Embryonic facial prominence (tissue), 1 donor: ENCODE measurements around the gene CEACAM6.
"Not testable (repeated sequence)": the region's sequence is repeated elsewhere in the genome, so short reads cannot be mapped to it uniquely, and the experiment has no call there.

Source experiments
- DNase-seq: peaks from one replicate; pipeline ENCODE4 v3.0.0-alpha.2; 2016; ENCODE audit errors: extremely low spot score

CEACAM6 gene

DNA sequence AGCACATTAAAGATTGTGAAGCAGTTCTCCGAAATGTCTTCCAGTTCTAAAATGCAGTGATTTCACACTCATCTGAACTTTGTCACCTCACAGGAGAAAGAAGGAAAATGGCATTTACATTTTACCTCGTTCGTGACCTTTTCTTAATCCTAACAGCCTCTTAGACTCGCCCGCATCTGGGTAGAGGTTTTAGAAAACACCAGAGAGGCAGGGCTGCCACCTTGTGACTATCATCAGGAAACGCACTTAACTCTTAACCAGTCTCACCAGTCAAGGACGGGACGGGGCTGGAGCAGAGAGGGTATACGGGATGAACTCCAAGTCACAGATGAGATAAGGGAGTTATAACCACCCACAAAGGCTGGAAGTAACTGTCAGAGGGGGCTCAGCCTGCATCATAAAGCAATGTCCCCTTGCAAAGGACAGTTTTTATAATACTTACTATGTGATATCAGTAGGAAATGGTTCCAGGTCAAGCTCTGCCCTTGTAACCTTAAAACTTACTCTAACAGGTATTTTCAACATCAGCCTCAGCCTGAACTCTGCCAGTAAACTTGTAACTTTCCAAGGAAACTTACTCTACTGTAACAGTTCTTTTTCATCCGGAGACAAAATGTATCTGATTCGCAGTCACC is 8.6 kb upstream of the CEACAM6 start:
- no peak for DNase-seq

DNA sequence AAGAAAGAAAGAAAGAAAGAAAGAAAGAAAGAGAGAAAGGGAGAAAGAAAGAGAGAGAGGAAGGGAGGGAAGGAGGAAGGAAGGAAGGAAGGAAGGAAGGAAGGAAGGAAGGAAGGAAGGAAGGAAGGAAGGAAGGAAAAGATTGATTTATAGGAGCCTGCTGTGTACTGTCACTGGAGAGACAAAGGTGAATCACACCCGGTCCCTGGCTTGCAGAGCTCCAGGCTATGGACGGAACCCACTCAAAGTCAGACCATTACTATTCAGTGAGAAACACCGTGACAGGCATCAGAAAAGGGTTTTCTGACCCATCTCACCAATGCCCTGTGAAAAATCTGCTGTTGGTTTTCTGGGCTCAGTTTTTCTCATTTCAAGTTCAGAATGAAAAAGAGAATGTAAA is 7.3 kb upstream of the CEACAM6 start:
- no peak for DNase-seq

DNA sequence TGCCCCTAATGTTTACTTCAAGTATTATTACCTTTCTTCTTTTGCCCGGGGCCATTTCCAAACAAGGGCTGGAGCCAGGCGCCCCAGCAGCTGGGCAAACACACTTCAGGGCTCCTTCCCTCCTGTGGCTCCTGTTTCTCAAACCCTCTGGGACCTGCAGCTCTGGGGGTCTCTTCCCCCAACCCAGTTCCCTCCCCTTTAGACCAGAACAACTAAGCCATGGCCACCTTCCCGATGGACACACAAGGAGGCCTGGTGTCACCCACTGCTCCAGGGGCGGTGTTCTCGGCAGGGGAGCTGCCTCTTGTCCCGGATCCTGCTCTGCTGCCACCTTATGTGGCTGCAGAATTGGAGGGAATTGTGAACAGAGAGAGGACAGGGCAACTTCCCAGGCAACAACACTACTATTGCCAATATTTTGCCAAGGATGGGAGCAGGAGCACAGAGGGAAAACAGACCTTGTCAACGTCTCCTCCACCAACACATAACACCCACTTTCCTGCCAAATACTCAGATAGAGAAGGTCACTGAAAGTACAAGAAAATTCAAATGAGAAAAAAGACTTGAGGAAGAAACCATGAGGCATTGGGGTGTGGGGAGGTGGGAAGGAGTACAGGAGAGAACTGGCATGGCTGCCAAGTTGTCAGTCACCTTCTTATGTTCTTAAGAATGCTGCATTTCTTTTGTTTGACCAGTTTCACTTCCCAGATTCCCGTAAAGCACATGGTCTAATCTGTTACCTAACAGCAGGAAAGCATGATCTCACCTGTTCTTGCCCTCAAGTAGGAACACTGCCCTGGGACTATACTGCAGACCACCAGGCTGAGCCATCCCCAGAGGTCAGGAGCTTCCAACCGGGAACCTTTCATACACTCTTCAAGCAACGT is 4.8 kb upstream of the CEACAM6 start:
- DNase-seq = not testable (repeated sequence)

- no peak for DNase-seq
These were observed 2.2 kb upstream of the CEACAM6 start for GRCh38 chr19:41753159-41753558.

DNA sequence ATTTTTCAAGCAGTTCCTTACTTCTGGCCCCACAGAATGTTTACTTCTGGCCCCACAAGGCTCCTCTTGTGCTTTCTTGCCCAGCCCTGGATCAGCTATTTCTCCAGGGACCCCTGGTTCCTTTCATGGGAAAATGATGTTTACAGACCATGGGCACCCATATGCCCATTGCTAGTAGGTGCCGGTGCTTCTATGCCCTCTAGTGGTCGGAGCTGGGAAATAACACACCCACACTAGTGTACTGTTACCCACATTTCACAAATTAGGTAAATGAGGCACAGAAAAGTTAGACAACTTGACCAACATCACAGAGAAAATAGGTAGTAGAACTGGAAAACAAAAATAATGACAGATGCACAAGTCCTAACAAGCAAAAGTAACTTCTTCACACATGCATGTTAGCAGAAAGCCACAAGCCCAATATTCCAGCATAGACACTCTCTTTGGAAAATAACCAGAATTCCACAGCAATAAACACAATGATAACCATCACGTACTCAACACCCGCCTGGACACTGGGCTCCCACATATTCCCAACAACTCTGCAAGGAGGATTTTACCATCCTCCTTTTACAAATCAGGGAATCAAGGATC is 1.3 kb upstream of the CEACAM6 start:
- DNase-seq = no peak

GRCh38 chr19:41758846-41759245 is 3.5 kb downstream of the CEACAM6 start:
- no peak for DNase-seq

- no peak for DNase-seq
These were observed 11.8 kb downstream of the CEACAM6 start for GRCh38 chr19:41767115-41767514.

DNA sequence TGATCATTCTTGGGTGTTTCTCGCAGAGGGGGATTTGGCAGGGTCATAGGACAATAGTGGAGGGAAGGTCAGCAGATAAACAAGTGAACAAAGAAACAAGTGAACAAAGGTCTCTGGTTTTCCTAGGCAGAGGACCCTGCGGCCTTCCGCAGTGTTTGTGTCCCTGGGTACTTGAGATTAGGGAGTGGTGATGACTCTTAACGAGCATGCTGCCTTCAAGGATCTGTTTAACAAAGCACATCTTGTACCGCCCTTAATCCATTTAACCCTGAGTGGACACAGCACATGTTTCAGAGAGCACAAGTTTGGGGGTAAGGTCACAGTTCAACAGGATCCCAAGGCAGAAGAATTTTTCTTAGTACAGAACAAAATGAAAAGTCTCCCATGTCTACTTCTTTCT is 12.8 kb downstream of the CEACAM6 start:
- not testable (repeated sequence) for DNase-seq

DNA sequence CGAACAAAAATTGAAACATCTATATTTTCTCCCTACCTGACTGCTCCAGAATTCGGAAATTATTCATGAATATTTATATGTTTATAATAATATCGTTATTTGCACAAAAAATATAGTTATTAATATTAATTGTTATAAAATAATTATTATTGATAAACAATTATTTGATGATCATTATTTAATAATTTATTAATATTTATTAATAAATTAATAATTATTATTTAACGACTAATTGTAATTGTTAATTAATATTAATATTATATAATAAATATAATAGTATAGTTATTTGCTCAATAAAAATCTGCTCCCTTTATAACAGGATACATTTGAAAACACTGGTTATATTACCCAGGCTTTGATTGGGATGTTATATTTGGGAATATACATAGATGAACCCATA is 14.3 kb downstream of the CEACAM6 start:
- DNase-seq = no peak

GRCh38 chr19:41771410-41771809 is 16.1 kb downstream of the CEACAM6 start:
- no peak for DNase-seq

GRCh38 chr19:41774515-41774980 is 19.2 kb downstream of the CEACAM6 start:
- DNase-seq = no peak

GRCh38 chr19:41776700-41777099 is 21.4 kb downstream of the CEACAM6 start:
- no peak for DNase-seq

DNA sequence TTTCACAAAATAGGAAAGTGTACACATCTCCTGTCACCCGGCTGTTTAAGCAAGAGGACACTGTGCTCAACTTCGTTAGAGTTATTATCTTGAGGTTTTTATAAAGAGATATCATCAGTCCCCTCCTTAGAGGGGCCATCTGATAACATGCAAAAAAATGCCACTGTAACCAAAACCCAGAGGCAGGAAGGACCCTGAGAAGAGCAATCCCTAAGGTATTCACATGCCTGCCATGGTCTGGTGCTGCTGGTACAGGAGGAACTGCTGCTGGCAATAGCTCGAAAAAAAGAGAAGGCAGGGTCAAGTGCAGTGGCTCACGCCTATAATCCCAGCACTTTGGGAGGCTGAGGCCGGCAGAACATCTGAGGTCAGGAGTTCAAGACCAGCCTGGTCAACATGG is 28.3 kb downstream of the CEACAM6 start:
- DNase-seq = no peak

GRCh38 chr19:41784312-41784711 is 29.0 kb downstream of the CEACAM6 start:
- DNase-seq = no peak

DNA sequence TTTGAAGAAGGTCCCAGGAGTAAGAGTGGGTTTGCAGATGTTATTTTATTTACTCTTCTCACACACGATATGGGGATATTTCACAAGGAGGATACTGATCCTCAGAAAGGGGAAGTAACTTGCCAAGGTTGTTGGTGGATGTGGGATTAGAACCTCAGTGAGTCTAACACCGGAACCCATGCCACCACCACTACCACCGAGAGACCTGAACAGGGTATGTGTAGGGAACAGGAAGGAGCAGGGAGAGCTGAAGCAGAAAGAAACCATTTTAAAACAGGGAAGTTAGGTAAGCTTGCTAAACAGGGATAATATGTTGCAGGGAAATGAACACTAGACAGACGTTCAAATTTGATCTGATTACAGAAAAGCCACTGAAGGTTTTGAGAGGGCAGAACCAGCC is 29.4 kb downstream of the CEACAM6 start:
- DNase-seq = no peak

DNA sequence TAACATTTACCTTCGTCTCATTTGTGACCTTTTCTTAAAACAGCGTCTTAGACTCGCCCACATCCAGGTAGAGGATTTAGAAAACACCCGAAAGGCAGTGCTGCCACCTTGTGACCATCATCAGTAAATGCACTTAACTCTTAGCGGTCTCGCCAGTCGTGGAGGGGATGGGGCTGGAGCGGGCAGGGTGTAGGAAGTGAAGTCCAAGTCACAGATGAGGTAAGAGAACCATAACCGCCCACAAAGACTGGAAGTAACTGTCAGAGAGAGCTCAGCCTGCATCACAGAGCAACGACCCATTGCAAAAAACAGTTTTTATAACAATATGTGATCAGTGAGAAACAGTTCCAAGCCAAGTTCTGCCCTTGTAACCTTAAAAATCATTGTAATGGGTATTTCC is 30.3 kb downstream of the CEACAM6 start:
- peak; percentile 8 for DNase-seq

GRCh38 chr19:41787055-41787454 is 31.7 kb downstream of the CEACAM6 start:
- no peak for DNase-seq

DNA sequence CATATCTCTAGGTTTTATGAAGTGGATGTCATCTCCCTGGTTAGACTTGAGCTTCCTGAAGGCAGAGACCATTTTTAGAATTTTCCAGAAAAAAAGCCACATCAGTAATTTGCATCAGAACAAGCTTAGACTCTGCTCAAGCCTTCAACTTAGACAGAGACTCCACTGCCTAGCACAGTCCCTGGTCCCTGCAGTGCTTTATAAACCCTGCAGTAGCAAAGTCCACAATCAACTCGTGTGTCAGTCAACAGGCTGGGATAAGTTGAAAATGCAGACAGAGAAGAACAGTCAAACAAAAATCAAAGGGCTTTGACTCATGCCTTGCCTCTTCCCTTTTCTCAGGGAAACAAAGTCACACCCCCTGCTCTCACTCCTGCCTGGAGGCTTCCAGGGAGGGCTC is 33.2 kb downstream of the CEACAM6 start:
- not testable (repeated sequence) for DNase-seq

DNA sequence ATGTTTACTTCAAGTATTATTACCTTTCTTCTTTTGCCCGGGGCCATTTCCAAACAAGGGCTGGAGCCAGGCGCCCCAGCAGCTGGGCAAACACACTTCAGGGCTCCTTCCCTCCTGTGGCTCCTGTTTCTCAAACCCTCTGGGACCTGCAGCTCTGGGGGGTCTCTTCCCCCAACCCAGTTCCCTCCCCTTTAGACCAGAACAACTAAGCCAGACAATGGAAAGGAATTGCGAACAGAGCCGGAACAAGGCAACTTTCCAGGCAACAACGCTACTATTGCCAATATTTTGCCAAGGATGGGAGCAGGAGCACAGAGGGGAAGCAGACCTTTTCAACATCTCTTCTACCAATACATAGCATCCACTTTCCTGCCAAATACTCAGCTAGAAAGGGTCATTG is 33.7 kb downstream of the CEACAM6 start:
- not testable (repeated sequence) for DNase-seq

DNA sequence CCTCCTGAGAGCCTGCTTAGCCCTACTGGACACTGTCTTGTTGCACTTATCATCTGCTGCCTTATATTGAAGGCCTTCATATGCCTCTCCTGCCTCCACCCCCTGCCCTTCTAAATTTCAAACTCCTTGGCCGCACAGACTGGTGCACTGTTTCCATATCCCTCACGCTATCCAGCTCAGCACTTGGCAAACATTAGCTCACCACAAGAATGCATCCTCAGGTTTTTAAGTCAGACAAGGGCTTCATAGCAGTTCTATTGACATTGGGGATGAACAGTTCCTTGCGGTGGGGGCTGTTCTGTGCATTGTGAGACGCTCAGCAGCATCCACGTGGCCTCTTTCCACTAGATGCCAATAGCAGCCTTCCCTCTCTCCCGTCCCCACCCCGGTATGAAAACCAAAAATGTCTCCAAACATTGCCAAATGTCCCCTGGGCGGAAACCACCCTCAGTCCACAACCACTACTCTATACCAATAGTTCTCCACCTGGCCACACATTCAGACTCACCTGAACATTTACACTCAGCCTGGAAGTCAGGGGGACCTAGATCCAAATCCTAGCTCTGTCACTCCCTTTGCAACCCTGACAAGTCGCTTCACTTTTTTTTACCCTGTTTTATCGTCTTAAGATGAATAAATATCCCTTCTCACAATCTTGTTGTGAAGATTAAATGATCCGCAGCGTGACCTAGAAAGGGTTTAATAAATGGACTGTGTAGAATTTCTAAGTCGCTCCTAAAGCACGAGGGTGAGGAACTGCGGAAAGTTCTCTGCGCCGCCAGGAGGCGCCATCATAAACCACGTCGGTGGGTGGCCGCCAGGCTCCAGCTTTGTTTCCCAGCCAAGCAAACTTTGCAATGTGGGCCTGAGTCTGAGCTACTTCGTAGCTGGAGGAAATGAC is 37.4 kb downstream of the CEACAM6 start:
- no peak for DNase-seq

GRCh38 chr19:41793414-41793727 is 38.0 kb downstream of the CEACAM6 start:
- no peak for DNase-seq

- no peak for DNase-seq
These were observed 39.7 kb downstream of the CEACAM6 start for GRCh38 chr19:41795031-41795461.
